GM12878 (cell line): Measurements from ENCODE around the gene DNAH3. TPM values are rescaled to one million over a fixed set of nuclear protein-coding genes. Genes with fewer than 3 reads are reported as not detected.

Experiments used
- ATAC-seq: fragments of 200-7000 bp; cut with Tn5 transposase; 3 replicates; pipeline ENCODE4 v1.9.1; 2020; ENCODE audit warnings: mild to moderate bottlenecking, moderate library complexity
- BruUV-seq: library from RNA; stranded (reverse); fragments of 400-500 nt; replicated peaks from 2 replicates; lab custom pipeline; 2021; lab: Mats Ljungman, UMichigan
- CTCF ChIA-PET: fragments of 300-600 bp; sonication (Branson Sonifier 250); formaldehyde crosslinking; extraction: SDS; loops from one replicate; lab custom pipeline; 2021; ENCODE audit warnings: inconsistent platforms; lab: Yijun Ruan, JAX
- POLR2A ChIA-PET: fragments of 350-600 bp; formaldehyde crosslinking; extraction: SDS; loops from one replicate; lab custom pipeline; 2021; ENCODE audit warnings: inconsistent platforms; lab: Charles Lee
- RAD21 ChIA-PET: fragments of 300-600 bp; sonication (Branson Sonifier 250); formaldehyde crosslinking; loops from one replicate; lab custom pipeline; 2023; ENCODE audit warnings: antibody characterized with exemption; ENCODE audit not compliant: unreplicated experiment; lab: Charles Lee
- SMC1A ChIA-PET: fragments of 300-600 bp; sonication (Branson Sonifier 250); formaldehyde crosslinking; loops from one replicate; lab custom pipeline; 2023; ENCODE audit not compliant: unreplicated experiment, uncharacterized antibody; lab: Charles Lee
- DNase-seq: peaks from one replicate; pipeline ENCODE4 v3.0.0-alpha.2; 2011; ENCODE audit warnings: low read depth, low spot score
- FAIRE-seq: peaks from 3 replicates; lab custom pipeline; 2011; peaks lifted over from hg19 to GRCh38; lab: Jason Lieb, UNC
- H2AFZ ChIP-seq: 2 replicates; pipeline ENCODE4 v1.6.0; 2011; ENCODE audit warnings: low read depth, low read length, control low read depth; ENCODE audit not compliant: control insufficient read depth
- H3K27ac ChIP-seq: 2 replicates; pipeline ENCODE4 v1.5.1; 2011; ENCODE audit warnings: control low read depth; ENCODE audit not compliant: control insufficient read depth, insufficient read depth
- H3K27me3 ChIP-seq, 2 experiments: replicated peaks in 1 of 2; 2 replicates each; pipeline versions ENCODE4 v1.6.0 to v1.6.1; 2011; ENCODE audit warnings: low read length in 1 of 2; ENCODE audit not compliant: control insufficient read depth in 2 of 2, insufficient read depth in 2 of 2
- H3K36me3 ChIP-seq, 2 experiments: 2 replicates each; pipeline ENCODE4 v1.5.1; 2011; ENCODE audit warnings: low read length in 1 of 2; ENCODE audit not compliant: control insufficient read depth in 2 of 2, insufficient read depth in 2 of 2
- H3K4me1 ChIP-seq: 2 replicates; pipeline ENCODE4 v1.6.1; 2011; ENCODE audit warnings: mild to moderate bottlenecking, low read length, moderate library complexity, mixed read lengths; ENCODE audit not compliant: control insufficient read depth, insufficient read depth
- H3K4me2 ChIP-seq: 2 replicates; pipeline ENCODE4 v1.6.0; 2011; ENCODE audit warnings: control low read depth; ENCODE audit not compliant: control insufficient read depth, insufficient read depth
- H3K4me3 ChIP-seq: fragments of 200-600 bp; sonication (generic); 2 replicates; pipeline ENCODE4 v1.5.1; 2016
- H3K79me2 ChIP-seq: 2 replicates; pipeline ENCODE4 v1.6.0; 2011; ENCODE audit warnings: low read length; ENCODE audit not compliant: control insufficient read depth, insufficient read depth
- H3K9ac ChIP-seq: 2 replicates; pipeline ENCODE4 v1.8.0; 2011; ENCODE audit warnings: low read length, control low read depth, mixed read lengths; ENCODE audit not compliant: control insufficient read depth, insufficient read depth
- H3K9me3 ChIP-seq: replicated peaks from 3 replicates; pipeline ENCODE4 v1.5.1; 2011; ENCODE audit warnings: mild to moderate bottlenecking, low read length; ENCODE audit not compliant: control insufficient read depth, insufficient read depth
- H4K20me1 ChIP-seq: 2 replicates; pipeline ENCODE4 v1.6.0; 2011; ENCODE audit not compliant: control insufficient read depth, insufficient read depth
- BRCA1 ChIP-seq: IDR thresholded peaks from 2 replicates; pipeline ENCODE4 v1.6.1; 2011; ENCODE audit warnings: low read depth, low read length, improper control_type of control experiment
- CBX5 ChIP-seq: sonication (generic); IDR thresholded peaks from 2 replicates; pipeline ENCODE4 v1.6.1; 2016; ENCODE audit warnings: low read depth, moderate library complexity, mild to moderate bottlenecking, inconsistent platforms
- E4F1 ChIP-seq: fragments of 450-650 bp; IDR thresholded peaks from 2 replicates; pipeline ENCODE4 v1.6.1; 2018; ENCODE audit warnings: borderline replicate concordance, mild to moderate bottlenecking; ENCODE audit not compliant: partially characterized antibody
- PAX5 ChIP-seq: IDR thresholded peaks from 2 replicates; pipeline ENCODE4 v1.6.1; 2011; ENCODE audit warnings: low read depth, low read length, borderline replicate concordance
- PAX8 ChIP-seq: fragments of 450-650 bp; IDR thresholded peaks from 2 replicates; pipeline ENCODE4 v1.6.1; 2017; ENCODE audit warnings: mild to moderate bottlenecking, moderate library complexity
- SP1 ChIP-seq: IDR thresholded peaks from one replicate; pipeline ENCODE4 v1.6.1; 2011; ENCODE audit warnings: low read depth, low read length
- STAT3 ChIP-seq: IDR thresholded peaks from 2 replicates; pipeline ENCODE4 v1.6.1; 2011; ENCODE audit warnings: low read depth, low read length, improper control_type of control experiment
- SUZ12 ChIP-seq: fragments of 200-600 bp; sonication (generic); IDR thresholded peaks from one replicate; pipeline ENCODE4 v1.6.1; 2018; ENCODE audit warnings: antibody characterized with exemption, mild to moderate bottlenecking; ENCODE audit not compliant: unreplicated experiment
- USF1 ChIP-seq: IDR thresholded peaks from 2 replicates; pipeline ENCODE4 v1.6.1; 2011; ENCODE audit warnings: borderline replicate concordance, low read depth, mild to moderate bottlenecking, moderate library complexity, mixed read lengths, low read length; ENCODE audit not compliant: insufficient read depth; ENCODE audit errors: extremely low read length
- YBX1 ChIP-seq: fragments of 450-650 bp; IDR thresholded peaks from 2 replicates; pipeline ENCODE4 v1.6.1; 2016; ENCODE audit warnings: antibody characterized with exemption
- ZNF592 ChIP-seq: fragments of 450-650 bp; IDR thresholded peaks from 2 replicates; pipeline ENCODE4 v1.6.1; 2017; ENCODE audit warnings: mild to moderate bottlenecking, moderate library complexity
- WGBS: methylation state at CpG from one replicate; pipeline ENCODE4 v1.1.6; 2016; ENCODE audit warnings: low lambda C conversion rate; ENCODE audit not compliant: insufficient replicate concordance, insufficient coverage; ENCODE audit errors: missing lambda C conversion rate; 5-methylcytosine and 5-hydroxymethylcytosine counted together
- in situ Hi-C: fragments of 300-500 bp; cut with MboI; formaldehyde crosslinking; loops from 9 replicates; pipeline ENCODE4 v1.14.3; 2018; ENCODE audit warnings: mixed read lengths
- intact Hi-C: fragments of 100-400 bp; cut with micrococcal nuclease; formaldehyde crosslinking; loops from one replicate; pipeline ENCODE4 v1.14.2; 2022; ENCODE audit not compliant: unreplicated experiment
- polyA plus RNA-seq, 11 experiments: library from polyadenylated mRNA; depleted of rRNA in 4 of 11; unstranded in 6 of 11; stranded (reverse) in 5 of 11; fragments of >200 nt; fragmentation: Nextera tagmentation in 4 of 11; fragmentation: Illumina TruSeq in 1 of 11; extraction: Ambion mirVana in 4 of 11; extraction: Trizol in 1 of 11; gene quantifications; 1 replicate in 1 of 11; 2 replicates in 10 of 11; pipeline versions ENCODE4 v1.2.1 to v1.2.3, GENCODE V29; 2011 to 2016; ENCODE audit warnings: inconsistent platforms in 2 of 11, missing spikeins in 2 of 11, low read depth in 1 of 11
- total RNA-seq, 4 experiments: library from RNA; depleted of rRNA in 3 of 4; stranded (reverse); fragments of >200 nt in 3 of 4; fragmentation: Illumina TruSeq in 1 of 4; extraction: Trizol in 1 of 4; gene quantifications; 2 replicates each; pipeline versions ENCODE4 v1.2.1 to v1.2.3, GENCODE V29; 2013 to 2021

DNAH3 gene
- total and polyA plus RNA-seq, 10 of the 15 experiments (the other 5 are each of a cell fraction or from before 2014, with no cell fraction given): under 0.01 to 0.04 (median 0.04) TPM; not detected in 5

GRCh38 chr16:21163576-21163975 is 12.9 kb upstream of the DNAH3 start (continued):
- no peak for TF ChIP-seq ZNF592

GRCh38 chr16:21162661-21163151 is 12.1 kb upstream of the DNAH3 start:
- no peak for FAIRE-seq
- H3K27ac ChIP-seq: no peak overlapping the region
- DNase-seq: no peak
- CTCF ChIA-PET: interaction anchor here (0.5 to 1.4 kb wide), 3 partner anchors 9 to 16 kb away, joined by 3 to 5 read pairs (median 5); no protein-coding TSS in a partner anchor
- H4K20me1 ChIP-seq: no peaks in the 10 kb centered on the region
- H3K4me1 ChIP-seq: peaks cover 9% of the 10 kb centered on the region
- H3K9me3 ChIP-seq: no peaks in the 10 kb centered on the region
- no peaks in the 10 kb centered on the region for H3K27me3 ChIP-seq
- 83% methylated on average over 7 of the region's 7 CpGs for WGBS
- no peak overlapping the region for H3K9ac ChIP-seq
- no peaks in the 10 kb centered on the region; a peak in 3 of 4 replicates for H3K36me3 ChIP-seq
- in situ Hi-C loops (no loop called here), intact Hi-C loops (no loop called here)
- POLR2A ChIA-PET: no interaction called here
- H3K4me3 ChIP-seq: no peak overlapping the region
- SMC1A ChIA-PET: interaction anchor here (0.6 to 0.7 kb wide), 2 partner anchors 24 to 312 kb away, joined by 3 to 4 read pairs; no protein-coding TSS in a partner anchor
- peaks cover 3% of the 10 kb centered on the region for H3K79me2 ChIP-seq
- H2AFZ ChIP-seq: no peak overlapping the region
- RAD21 ChIA-PET: no interaction called here
- ATAC-seq: no peak
- TF ChIP-seq SUZ12: no peak
- no peak for TF ChIP-seq PAX8
- TF ChIP-seq SP1: no peak
- no peak for TF ChIP-seq STAT3
- no peak for TF ChIP-seq USF1
- no peak for TF ChIP-seq PAX5
- no peak for TF ChIP-seq BRCA1
- TF ChIP-seq E4F1: no peak
- no peak for TF ChIP-seq YBX1
- no peak for TF ChIP-seq CBX5
- H3K4me2 ChIP-seq: no peak overlapping the region
- BruUV-seq: no TSS peak
